Mesenchymal stem cell (in vitro differentiated cells and primary cell): Measurements from ENCODE around the gene HOXC11.

ENCODE experiments used
- DNase-seq: peaks from one replicate; pipeline ENCODE4 v3.0.0-alpha.2; 2013
- H2AFZ ChIP-seq: one replicate; pipeline ENCODE4 v1.6.1; 2013; ENCODE audit warnings: low read depth, mild to moderate bottlenecking, control low read depth, inconsistent platforms, low read length, moderate library complexity
- H2AK5ac ChIP-seq: 2 replicates; pipeline ENCODE4 v1.6.1; 2013; ENCODE audit warnings: low read length, moderate library complexity, mild to moderate bottlenecking, inconsistent platforms; ENCODE audit not compliant: severe bottlenecking
- H2BK120ac ChIP-seq: one replicate; pipeline ENCODE4 v1.6.1; 2013; ENCODE audit warnings: low read depth, mild to moderate bottlenecking, inconsistent platforms, low read length, moderate library complexity
- H2BK12ac ChIP-seq, 2 experiments: one replicate each; pipeline ENCODE4 v1.6.1; 2013; ENCODE audit warnings: inconsistent platforms in 2 of 2, low read length in 2 of 2, mild to moderate bottlenecking in 2 of 2, moderate library complexity in 2 of 2, control low read depth in 1 of 2
- H2BK15ac ChIP-seq: one replicate; pipeline ENCODE4 v1.6.1; 2013; ENCODE audit warnings: mild to moderate bottlenecking, low read depth, inconsistent platforms; ENCODE audit not compliant: poor library complexity, severe bottlenecking
- H2BK5ac ChIP-seq: 2 replicates; pipeline ENCODE4 v1.6.1; 2013; ENCODE audit warnings: low read depth, mild to moderate bottlenecking, low read length, control low read depth, inconsistent platforms; ENCODE audit not compliant: poor library complexity, severe bottlenecking
- H3K14ac ChIP-seq, 2 experiments: one replicate each; pipeline ENCODE4 v1.6.1; 2013; ENCODE audit warnings: inconsistent platforms in 2 of 2, low read length in 2 of 2, control low read depth in 1 of 2, mild to moderate bottlenecking in 1 of 2, moderate library complexity in 1 of 2
- H3K18ac ChIP-seq, 2 experiments: one replicate each; pipeline ENCODE4 v1.6.1; 2013; ENCODE audit warnings: inconsistent platforms in 2 of 2, low read length in 2 of 2, control low read depth in 1 of 2, low read depth in 1 of 2, mild to moderate bottlenecking in 1 of 2
- H3K23ac ChIP-seq, 2 experiments: one replicate each; pipeline ENCODE4 v1.6.1; 2013; ENCODE audit warnings: inconsistent platforms in 2 of 2, low read length in 2 of 2, mild to moderate bottlenecking in 2 of 2, moderate library complexity in 2 of 2, control low read depth in 1 of 2
- H3K27ac ChIP-seq: 2 replicates; pipeline ENCODE4 v1.5.1; 2013; ENCODE audit warnings: mild to moderate bottlenecking, moderate library complexity, low read length, control low read depth, inconsistent platforms; ENCODE audit not compliant: poor library complexity, severe bottlenecking
- H3K27me3 ChIP-seq, 2 experiments: 2 replicates each; pipeline versions ENCODE4 v1.6.1 to v1.7.0; 2013; ENCODE audit warnings: low read length in 2 of 2, mild to moderate bottlenecking in 2 of 2, moderate library complexity in 2 of 2, control low read depth in 1 of 2, inconsistent platforms in 1 of 2; ENCODE audit not compliant: control insufficient read depth in 1 of 2, insufficient read depth in 1 of 2
- H3K36me3 ChIP-seq, 2 experiments: 2 replicates each; pipeline versions ENCODE4 v1.6.1 to v1.7.0; 2013; ENCODE audit warnings: low read length in 2 of 2, control low read depth in 1 of 2, inconsistent platforms in 1 of 2, low read depth in 1 of 2, mild to moderate bottlenecking in 1 of 2; ENCODE audit not compliant: insufficient read depth in 2 of 2, control insufficient read depth in 1 of 2
- H3K4ac ChIP-seq, 2 experiments: one replicate each; pipeline ENCODE4 v1.6.1; 2013; ENCODE audit warnings: inconsistent platforms in 2 of 2, low read length in 2 of 2, mild to moderate bottlenecking in 2 of 2, moderate library complexity in 2 of 2, control low read depth in 1 of 2, low read depth in 1 of 2
- H3K4me1 ChIP-seq: 2 replicates; pipeline ENCODE4 v1.6.1; 2013; ENCODE audit warnings: low read depth, low read length, control low read depth; ENCODE audit not compliant: control insufficient read depth, insufficient read depth
- H3K4me2 ChIP-seq: 2 replicates; pipeline ENCODE4 v1.6.1; 2013; ENCODE audit warnings: low read length, mild to moderate bottlenecking, inconsistent platforms; ENCODE audit not compliant: poor library complexity, severe bottlenecking
- H3K4me3 ChIP-seq, 2 experiments: 2 replicates each; pipeline versions ENCODE4 v1.5.1 to v1.7.0; 2013; ENCODE audit warnings: low read length in 2 of 2, mild to moderate bottlenecking in 2 of 2, control low read depth in 1 of 2, low read depth in 1 of 2; ENCODE audit not compliant: insufficient read depth in 1 of 2
- H3K79me1 ChIP-seq: replicated peaks from 2 replicates; pipeline ENCODE4 v1.6.1; 2013; ENCODE audit warnings: mild to moderate bottlenecking, control low read depth, low read length, inconsistent platforms; ENCODE audit not compliant: poor library complexity, severe bottlenecking
- H3K9ac ChIP-seq: 2 replicates; pipeline ENCODE4 v1.7.0; 2013; ENCODE audit warnings: mild to moderate bottlenecking, low read length, moderate library complexity
- H3K9me3 ChIP-seq: 2 replicates; pipeline ENCODE4 v1.7.0; 2013; ENCODE audit warnings: mild to moderate bottlenecking, low read length; ENCODE audit not compliant: control insufficient read depth
- H4K8ac ChIP-seq: one replicate; pipeline ENCODE4 v1.6.1; 2013; ENCODE audit warnings: inconsistent platforms, mild to moderate bottlenecking, low read length, moderate library complexity
- H4K91ac ChIP-seq: one replicate; pipeline ENCODE4 v1.6.1; 2013; ENCODE audit warnings: mild to moderate bottlenecking, low read length, inconsistent platforms
- WGBS: methylation state at CpG from one replicate; pipeline ENCODE4 v1.1.7; 2013; ENCODE audit warnings: mixed read lengths; 5-methylcytosine and 5-hydroxymethylcytosine counted together

Gene HOXC11

GRCh38 chr12:53966085-53966384, 6.9 kb upstream of the HOXC11 start:
- Histone ChIP-seq H2AK5ac (no peak overlapping the region), H3K9ac (peak overlapping the region; percentile 46), H2BK12ac (no peak overlapping the region), H3K23ac (no peak overlapping the region), H3K14ac (no peak overlapping the region), H3K36me3 (no peaks in the 10 kb centered on the region), H2BK5ac (no peak overlapping the region), H3K27me3 (peaks cover 100% of the 10 kb centered on the region in 2 experiments), H2BK15ac (no peak overlapping the region), H4K8ac (no peak overlapping the region), H3K18ac (no peak overlapping the region), H3K4ac (no peak overlapping the region), H3K4me2 (peak overlapping the region; percentile 29), H3K9me3 (no peaks in the 10 kb centered on the region), H3K4me3 (peak overlapping the region in 1 of 2 experiments; percentile 59), H2BK120ac (no peak overlapping the region), H2AFZ (no peak overlapping the region), H4K91ac (no peak overlapping the region), H3K79me1 (no peaks in the 10 kb centered on the region), H3K4me1 (peaks cover 16% of the 10 kb centered on the region), H3K27ac (no peak overlapping the region)
- 2% methylated on average over 15 of the region's 15 CpGs for WGBS
- DNase-seq = no peak

- H2AK5ac ChIP-seq = no peak overlapping the region
- H3K18ac ChIP-seq = no peak overlapping the region
- H3K4ac ChIP-seq = no peak overlapping the region
- H3K36me3 ChIP-seq = no peaks in the 10 kb centered on the region
- no peak overlapping the region for H4K91ac ChIP-seq
- no peak overlapping the region for H3K27ac ChIP-seq
- peaks cover 100% of the 10 kb centered on the region in 2 experiments for H3K27me3 ChIP-seq
- H3K23ac ChIP-seq = peak overlapping the region in 1 of 2 experiments; percentile 60
- no peaks in the 10 kb centered on the region for H3K79me1 ChIP-seq
- H3K14ac ChIP-seq = no peak overlapping the region
- H3K4me2 ChIP-seq = peak overlapping the region; percentile 29
- no peak overlapping the region for H2BK120ac ChIP-seq
- peaks cover 12% of the 10 kb centered on the region for H3K4me1 ChIP-seq
- no peaks in the 10 kb centered on the region for H3K9me3 ChIP-seq
- H2BK5ac ChIP-seq = no peak overlapping the region
- WGBS = 2% methylated on average over 36 of the region's 36 CpGs
- H3K9ac ChIP-seq = peak overlapping the region; percentile 46
- H2AFZ ChIP-seq = no peak overlapping the region
- H2BK12ac ChIP-seq = no peak overlapping the region
- no peak for DNase-seq
- peak overlapping the region in 1 of 2 experiments; percentile 59 for H3K4me3 ChIP-seq
- H2BK15ac ChIP-seq = no peak overlapping the region
- no peak overlapping the region for H4K8ac ChIP-seq
These were observed 6.4 kb upstream of the HOXC11 start for GRCh38 chr12:53966385-53967133.

GRCh38 chr12:53967421-53967925, 5.5 kb upstream of the HOXC11 start:
- H4K91ac ChIP-seq = no peak overlapping the region
- H3K9me3 ChIP-seq = no peaks in the 10 kb centered on the region
- no peak overlapping the region for H3K4me3 ChIP-seq
- H3K9ac ChIP-seq = no peak overlapping the region
- H2BK5ac ChIP-seq = no peak overlapping the region
- no peak overlapping the region for H3K18ac ChIP-seq
- H2AK5ac ChIP-seq = no peak overlapping the region
- H3K4me2 ChIP-seq = no peak overlapping the region
- 30% methylated on average over 5 of the region's 5 CpGs for WGBS
- H3K23ac ChIP-seq = no peak overlapping the region
- H3K27me3 ChIP-seq = peaks cover 100% of the 10 kb centered on the region in 2 experiments
- no peak overlapping the region for H2BK15ac ChIP-seq
- no peaks in the 10 kb centered on the region for H3K79me1 ChIP-seq
- no peak for DNase-seq
- H4K8ac ChIP-seq = no peak overlapping the region
- H2BK12ac ChIP-seq = no peak overlapping the region
- H3K4me1 ChIP-seq = peaks cover 12% of the 10 kb centered on the region
- H3K27ac ChIP-seq = no peak overlapping the region
- H3K36me3 ChIP-seq = no peaks in the 10 kb centered on the region
- H3K14ac ChIP-seq = no peak overlapping the region
- no peak overlapping the region for H3K4ac ChIP-seq
- H2BK120ac ChIP-seq = no peak overlapping the region
- no peak overlapping the region for H2AFZ ChIP-seq

- Histone ChIP-seq H2BK15ac (no peak overlapping the region), H3K27ac (no peak overlapping the region), H3K27me3 (peaks cover 100% of the 10 kb centered on the region in 2 experiments), H3K4me2 (no peak overlapping the region), H2BK12ac (no peak overlapping the region), H3K9me3 (no peaks in the 10 kb centered on the region), H3K4me3 (no peak overlapping the region), H2BK120ac (no peak overlapping the region), H3K79me1 (no peaks in the 10 kb centered on the region), H3K36me3 (no peaks in the 10 kb centered on the region), H3K9ac (no peak overlapping the region), H4K8ac (no peak overlapping the region), H3K4ac (no peak overlapping the region), H4K91ac (no peak overlapping the region), H3K4me1 (peaks cover 16% of the 10 kb centered on the region), H3K18ac (peak overlapping the region in 1 of 2 experiments; percentile 16), H3K14ac (no peak overlapping the region), H2BK5ac (no peak overlapping the region), H2AK5ac (no peak overlapping the region), H3K23ac (no peak overlapping the region), H2AFZ (no peak overlapping the region)
- no peak for DNase-seq
- 24% methylated on average over 24 of the region's 24 CpGs for WGBS
These were observed 4.5 kb upstream of the HOXC11 start for GRCh38 chr12:53968214-53969127.
